HG02973 (cell line): ENCODE data around the gene AGRN.
"Not testable (repeated sequence)": the region's sequence is repeated elsewhere in the genome, so short reads cannot be mapped to it uniquely, and the experiment has no call there.

Experiments used
- ATAC-seq: cut with Tn5 transposase; IDR thresholded peaks from one replicate; pipeline ENCODE4 v1.9.1; 2021; ENCODE audit warnings: moderate library complexity; ENCODE audit not compliant: unreplicated experiment

AGRN gene

DNA sequence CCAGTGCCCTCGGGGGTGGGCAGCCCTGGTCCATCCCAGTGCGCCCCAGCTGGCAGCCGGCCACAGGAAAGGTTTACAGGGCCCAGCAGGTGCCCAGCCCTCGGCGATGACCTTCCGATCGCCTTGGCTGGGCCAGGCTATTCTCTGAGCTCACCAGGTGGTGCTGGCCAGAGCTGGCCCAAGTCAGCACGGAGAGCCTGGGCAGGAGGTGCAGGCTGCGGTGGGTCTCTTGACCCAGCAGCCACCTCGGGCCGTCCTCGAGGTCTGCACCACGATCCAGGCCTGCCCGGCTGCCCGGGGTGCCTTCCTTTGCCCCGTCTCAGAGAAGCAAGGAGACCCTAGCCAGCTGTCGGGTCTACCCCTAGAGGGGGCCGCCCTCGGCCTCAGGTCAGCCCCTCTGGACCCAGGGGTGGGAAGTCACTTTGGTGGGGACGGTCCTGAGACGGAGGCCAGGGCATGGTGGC is 38.4 kb upstream of the AGRN start:
- no peak for ATAC-seq

DNA sequence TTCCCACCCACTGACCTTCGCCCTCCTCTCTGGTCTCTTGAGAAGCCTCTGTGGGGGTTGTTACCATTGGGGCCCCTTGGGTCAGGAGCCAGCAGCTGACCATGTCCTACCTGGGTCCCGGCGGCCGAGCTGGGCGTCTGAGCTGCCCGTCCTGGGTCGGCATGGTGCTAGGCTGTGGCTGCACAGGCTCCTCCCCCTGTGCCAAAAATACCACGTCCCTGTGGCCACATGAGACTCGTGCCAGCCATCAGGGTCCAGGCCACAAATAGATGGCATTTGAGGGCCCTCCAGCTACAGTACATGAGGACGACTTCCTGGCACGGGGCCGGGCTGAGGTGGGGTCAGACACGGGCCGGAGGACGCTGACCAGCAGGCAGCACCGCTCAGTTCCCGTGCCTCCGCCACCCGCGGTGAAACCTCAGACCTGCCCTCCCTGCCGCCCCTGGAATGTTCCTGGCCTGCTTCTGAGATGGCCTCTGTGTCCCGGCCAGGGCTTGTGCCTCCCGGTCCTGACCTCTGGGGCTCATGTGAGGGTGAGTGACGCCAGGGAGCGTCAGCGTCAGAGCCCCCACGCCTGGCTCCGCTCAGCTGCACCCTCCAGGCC is 37.9 kb upstream of the AGRN start, which contains the start of gene PERM1:
TSS of gene PERM1 (minus strand) at position 139 of the 604 bp plus-strand sequence. CDS start 1,064 bp downstream, outside the sequence.
- ATAC-seq, result no peak

GRCh38 chr1:982765-983436 is 37.0 kb upstream of the AGRN start:
- no peak for ATAC-seq

- no peak for ATAC-seq
Observed at GRCh38 chr1:983798-984475, 36.0 kb upstream of the AGRN start.

- no peak for ATAC-seq
Observed at GRCh38 chr1:984476-984814, 35.5 kb upstream of the AGRN start.

DNA sequence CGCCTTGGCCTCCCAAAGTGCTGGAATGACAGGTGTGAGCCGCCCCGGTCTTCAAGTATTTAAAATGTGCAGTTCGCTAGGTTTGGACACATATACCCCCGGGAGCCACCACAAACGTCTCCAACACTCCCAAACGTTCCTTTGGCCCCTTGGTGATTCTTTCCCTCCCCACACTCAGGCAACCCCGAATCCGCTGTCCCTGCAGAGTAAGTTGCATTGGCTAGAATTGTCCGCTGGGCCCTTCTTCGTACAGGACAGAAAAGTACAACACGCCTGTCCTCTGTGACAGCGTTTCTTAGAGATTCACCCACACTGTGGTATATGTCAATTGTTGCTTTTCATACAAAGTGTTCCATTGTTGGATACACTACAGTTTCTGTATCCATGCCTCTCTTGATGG is 34.8 kb upstream of the AGRN start:
- ATAC-seq, result no peak

- ATAC-seq, result not testable (repeated sequence)
Observed at GRCh38 chr1:988061-988460, 31.9 kb upstream of the AGRN start.

DNA sequence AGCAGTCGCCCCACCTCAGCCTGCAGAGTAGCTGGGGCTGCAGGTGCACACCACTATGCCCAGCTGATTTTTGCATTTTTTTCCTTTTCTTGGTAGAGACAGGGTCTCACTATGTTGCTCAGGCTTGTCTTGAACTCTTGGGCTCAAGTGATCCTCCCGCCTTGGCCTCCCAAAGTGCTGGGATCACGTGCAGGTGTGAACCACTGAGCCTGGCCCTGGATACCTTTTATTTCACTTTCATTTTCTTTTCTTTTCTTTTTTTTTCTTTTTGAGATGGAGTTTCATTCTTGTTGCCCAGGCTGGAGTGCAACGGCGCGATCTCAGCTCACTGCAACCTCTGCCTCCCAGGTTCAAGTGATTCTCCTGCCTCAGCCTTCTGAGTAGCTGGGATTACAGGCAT is 28.6 kb upstream of the AGRN start:
- not testable (repeated sequence) for ATAC-seq

DNA sequence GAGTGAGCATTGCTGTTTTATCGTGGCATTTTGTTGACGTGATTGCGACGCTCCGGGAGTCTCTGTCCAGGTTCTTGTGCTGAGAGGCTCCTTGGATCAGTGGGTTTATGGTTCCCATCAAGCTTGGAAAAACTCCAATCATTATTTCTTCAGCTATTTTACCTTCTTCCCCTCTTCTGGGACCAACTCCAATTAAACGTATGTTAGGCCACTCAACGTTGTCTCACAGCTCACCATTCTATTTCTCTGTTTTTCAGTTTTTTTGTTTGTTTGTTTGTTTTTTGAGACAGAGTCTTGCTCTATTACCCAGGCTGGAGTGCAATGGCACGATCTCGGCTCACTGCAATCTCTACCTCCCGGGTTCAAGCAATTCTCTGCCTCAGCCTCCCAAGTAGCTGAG is 28.0 kb upstream of the AGRN start:
- no peak for ATAC-seq

DNA sequence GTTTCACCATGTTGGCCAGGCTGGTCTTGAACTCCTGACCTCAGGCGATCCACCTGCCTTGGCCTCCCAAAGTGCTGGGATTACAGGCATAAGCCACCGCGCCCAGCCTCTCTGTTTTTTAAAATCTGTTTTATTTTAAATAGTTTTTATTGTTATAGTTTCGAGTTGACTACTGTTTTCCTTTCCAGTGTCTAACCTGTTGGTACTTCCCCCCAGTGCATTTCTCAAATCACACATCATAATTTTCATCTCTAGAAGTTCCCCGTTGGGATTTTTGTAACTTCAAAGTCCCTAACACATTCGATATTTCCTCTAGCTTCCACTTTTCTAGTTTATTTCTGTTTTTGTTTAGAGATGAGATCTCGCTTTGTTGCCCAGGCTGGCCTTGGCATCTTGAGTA is 27.6 kb upstream of the AGRN start:
- ATAC-seq, result no peak

DNA sequence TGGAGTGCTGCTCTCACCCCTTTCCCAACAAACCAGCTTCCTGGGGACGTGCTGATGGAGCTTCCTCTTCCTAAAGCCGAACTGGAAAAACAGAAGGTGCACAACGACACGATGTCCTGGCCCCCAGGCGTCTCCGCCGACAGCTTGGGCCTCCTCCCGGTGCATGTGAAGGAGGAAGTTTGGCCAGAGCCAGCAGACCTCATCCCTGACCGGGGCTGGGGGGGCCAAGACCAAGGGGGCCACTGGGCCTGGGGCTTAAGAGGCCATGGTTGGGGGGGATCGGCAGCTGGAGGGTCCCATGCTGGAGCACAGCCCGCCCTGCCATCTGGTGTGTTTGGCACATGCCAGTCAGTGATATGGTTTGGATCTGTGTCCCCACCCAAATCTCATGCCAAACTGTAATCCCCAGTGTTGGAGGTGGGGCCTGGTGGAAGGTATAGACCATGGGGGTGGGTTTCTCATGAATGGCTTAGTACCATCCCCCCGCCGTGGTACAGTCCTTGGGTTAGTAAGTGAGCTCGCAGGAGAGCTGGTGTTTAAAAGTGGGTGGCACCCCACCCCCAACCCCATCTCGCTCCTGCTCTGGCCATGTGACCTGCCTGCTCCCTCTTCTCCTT is 26.4 kb upstream of the AGRN start:
- ATAC-seq, result no peak

DNA sequence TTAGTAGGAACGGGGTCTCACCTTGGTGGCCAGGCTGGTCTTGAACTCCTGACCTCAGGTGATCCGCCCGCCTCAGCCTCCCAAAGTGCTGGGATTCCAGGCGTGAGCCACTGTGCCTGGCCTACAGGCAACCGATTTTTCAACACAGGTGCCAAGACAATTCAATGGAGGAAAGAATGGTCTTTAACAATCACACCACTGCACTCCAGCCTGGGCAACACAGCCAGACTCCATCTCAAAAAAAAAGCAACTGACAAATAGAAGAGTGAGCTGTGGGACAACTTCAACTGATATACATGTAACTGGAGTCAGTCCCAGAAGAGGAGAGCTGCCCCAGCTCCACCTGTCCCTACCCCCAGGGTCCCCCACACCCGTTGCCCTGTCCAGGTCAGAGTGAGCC is 25.4 kb upstream of the AGRN start:
- ATAC-seq, result not testable (repeated sequence)

- no peak for ATAC-seq
Observed at GRCh38 chr1:995665-996633, 24.0 kb upstream of the AGRN start.

DNA sequence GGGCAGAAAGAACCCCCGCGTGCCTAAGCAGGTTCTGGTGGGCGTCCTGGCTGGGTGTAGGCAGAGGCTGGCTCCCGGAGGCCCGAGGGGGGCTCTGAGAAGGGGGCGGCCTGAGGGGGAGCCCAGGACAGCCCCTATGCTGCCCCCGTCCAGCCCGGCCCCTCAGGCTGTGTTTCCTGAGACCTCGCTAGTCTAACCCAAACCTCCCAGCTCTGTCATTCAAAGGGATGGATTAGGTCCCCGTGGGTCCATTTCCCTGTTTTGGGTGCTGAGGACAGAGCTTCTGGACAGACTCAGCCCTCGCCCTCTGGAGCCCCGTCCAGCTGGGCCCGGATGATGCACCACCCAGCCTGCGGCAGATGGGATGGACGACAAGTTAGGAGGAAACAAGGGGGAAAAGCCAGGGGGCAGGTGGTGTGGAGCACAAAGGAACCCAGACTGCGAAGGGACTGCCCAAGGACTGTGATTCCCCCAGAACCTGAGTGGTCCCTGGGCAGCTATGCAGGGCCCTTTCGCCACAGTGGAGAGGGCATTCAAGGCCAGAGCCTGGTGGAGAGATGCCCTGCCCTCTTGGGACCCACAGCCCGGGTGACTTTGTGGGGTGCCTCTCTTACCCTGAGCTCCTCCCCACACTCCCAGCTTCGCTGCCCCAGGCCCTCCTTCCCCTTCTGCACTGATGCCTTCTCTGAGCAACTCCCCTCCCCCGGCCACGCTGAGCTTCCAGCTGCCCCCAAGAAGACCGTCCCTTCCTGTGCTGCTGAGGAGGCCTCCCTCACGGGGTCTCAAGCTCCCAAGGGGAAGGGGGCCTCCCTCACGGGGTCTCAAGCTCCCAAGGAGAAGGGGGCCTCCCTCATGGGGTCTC is 22.8 kb upstream of the AGRN start:
- ATAC-seq, result no peak

GRCh38 chr1:997713-997992 is 22.3 kb upstream of the AGRN start:
- ATAC-seq, result no peak

DNA sequence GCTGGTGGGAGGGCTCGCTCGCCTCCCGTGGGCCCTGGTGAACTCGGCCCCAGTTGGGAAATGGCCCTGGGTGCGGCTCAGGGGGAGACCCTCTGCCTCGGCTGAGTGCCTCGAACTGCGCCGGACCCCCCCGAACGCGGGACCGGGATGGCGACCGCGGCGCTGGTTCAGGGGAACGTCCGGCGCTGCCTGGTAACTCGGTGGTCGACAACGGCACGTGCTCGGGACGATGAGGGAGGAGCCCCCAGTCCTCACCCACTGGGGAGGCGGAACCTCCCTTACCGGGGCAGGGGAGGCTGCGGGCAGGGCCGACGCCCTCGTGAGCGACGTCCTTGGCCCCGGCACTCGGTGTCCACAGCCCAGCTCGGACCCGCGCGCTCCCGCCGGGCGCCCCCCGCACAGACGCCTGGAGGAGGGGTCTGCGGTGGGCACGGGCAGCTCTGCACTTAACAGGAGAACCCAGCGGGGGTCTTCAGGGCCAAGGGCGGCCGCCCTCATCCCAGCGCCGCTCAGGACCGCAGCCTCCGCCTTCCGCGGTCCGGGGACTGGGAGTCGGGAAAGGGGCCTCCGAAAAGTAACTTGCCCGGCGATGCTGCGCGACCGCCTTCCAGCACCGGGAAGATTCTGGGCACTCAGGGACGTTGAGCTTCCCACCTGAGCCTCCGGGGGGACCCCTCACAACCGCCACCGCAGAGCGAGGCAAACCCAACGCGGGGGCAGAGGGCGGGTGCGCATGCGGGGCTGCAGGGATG is 21.8 kb upstream of the AGRN start:
- no peak for ATAC-seq

DNA sequence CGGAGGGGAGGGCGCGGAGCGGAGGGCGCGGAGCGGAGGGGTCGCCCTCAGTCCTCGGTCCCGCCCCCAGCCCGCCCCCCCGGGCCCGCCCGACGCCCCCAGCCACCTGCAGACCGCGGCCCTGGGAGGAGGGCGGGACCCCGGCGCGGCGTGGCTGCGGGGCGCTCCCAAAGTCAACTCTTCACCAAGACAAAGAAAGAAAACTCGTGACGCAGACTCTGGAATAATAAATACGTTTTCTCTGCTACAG is 21.2 kb upstream of the AGRN start:
- ATAC-seq, result no peak

GRCh38 chr1:998995-999724 is 20.8 kb upstream of the AGRN start:
- ATAC-seq, result no peak
